Neural cell (in vitro differentiated cells): ENCODE measurements around the gene RNU6-9. TPM values are rescaled to one million over a fixed set of nuclear protein-coding genes. Genes with fewer than 3 reads are reported as not detected.
A peak's percentile ranks its signal among the peaks of the same experiment; 100 is the strongest.

Experiments used
- H2AFZ ChIP-seq: fragments of 200-600, 300-800 bp; sonication (generic), shearing (Covaris generic); 2 replicates; pipeline ENCODE4 v1.6.0; 2014; ENCODE audit warnings: low read depth, mild to moderate bottlenecking, antibody characterized with exemption, low read length, moderate library complexity
- H3F3A ChIP-seq: fragments of 200-600 bp; shearing (Covaris generic); 2 replicates; pipeline ENCODE4 v1.6.1; 2016; ENCODE audit warnings: mild to moderate bottlenecking, moderate library complexity, mixed read lengths, antibody characterized with exemption, low read length; ENCODE audit not compliant: insufficient read depth, poor library complexity, severe bottlenecking
- H3K27ac ChIP-seq: fragments of 200-600, 300-800 bp; sonication (generic), shearing (Covaris generic); 2 replicates; pipeline ENCODE4 v1.5.1; 2014; ENCODE audit warnings: mild to moderate bottlenecking, low read length, moderate library complexity
- H3K27me3 ChIP-seq: fragments of 300-800, 200-600 bp; sonication (generic), shearing (Covaris generic); 2 replicates; pipeline ENCODE4 v1.6.0; 2014; ENCODE audit warnings: mild to moderate bottlenecking, low read depth, low read length, moderate library complexity; ENCODE audit not compliant: insufficient read depth
- H3K36me3 ChIP-seq: fragments of 300-800, 200-600 bp; sonication (generic), shearing (Covaris generic); 2 replicates; pipeline ENCODE4 v1.5.1; 2014; ENCODE audit warnings: mild to moderate bottlenecking, antibody characterized with exemption, low read length, moderate library complexity; ENCODE audit not compliant: insufficient read depth
- H3K4me2 ChIP-seq: fragments of 300-800, 200-600 bp; sonication (generic), shearing (Covaris generic); 2 replicates; pipeline ENCODE4 v1.6.0; 2014; ENCODE audit warnings: mild to moderate bottlenecking, low read length
- H3K4me3 ChIP-seq: fragments of 300-800, 200-600 bp; sonication (generic), shearing (Covaris generic); 2 replicates; pipeline ENCODE4 v1.5.1; 2014; ENCODE audit warnings: mild to moderate bottlenecking, low read length, moderate library complexity
- H3K79me2 ChIP-seq: fragments of 200-600 bp; shearing (Covaris generic); replicated peaks from 2 replicates; pipeline ENCODE4 v1.6.0; 2014; ENCODE audit warnings: mild to moderate bottlenecking, low read length, moderate library complexity; ENCODE audit not compliant: insufficient read depth
- H3K9ac ChIP-seq: fragments of 300-800, 200-600 bp; sonication (generic), shearing (Covaris generic); 2 replicates; pipeline ENCODE4 v1.6.1; 2016; ENCODE audit warnings: mild to moderate bottlenecking, low read length, mixed read lengths
- H3K9me2 ChIP-seq: fragments of 200-600 bp; shearing (Covaris generic); 2 replicates; pipeline ENCODE4 v1.6.1; 2016; ENCODE audit warnings: mild to moderate bottlenecking, low read length, mixed read lengths; ENCODE audit not compliant: insufficient read depth
- H3K9me3 ChIP-seq: fragments of 200-600, 300-800 bp; sonication (generic), shearing (Covaris generic); 2 replicates; pipeline ENCODE4 v1.6.1; 2016; ENCODE audit warnings: mild to moderate bottlenecking, mixed run types, low read length, moderate library complexity, mixed read lengths
- H4K20me1 ChIP-seq: fragments of 200-600 bp; shearing (Covaris generic); 2 replicates; pipeline ENCODE4 v1.6.1; 2016; ENCODE audit warnings: mild to moderate bottlenecking, mixed run types; ENCODE audit not compliant: insufficient read depth
- MXI1 ChIP-seq: fragments of 450-650 bp; conservative IDR thresholded peaks from 2 replicates; pipeline ENCODE4 v1.6.1; 2014; ENCODE audit warnings: antibody characterized with exemption, mild to moderate bottlenecking; ENCODE audit not compliant: poor library complexity, severe bottlenecking
- POLR2AphosphoS5 ChIP-seq: IDR thresholded peaks from 2 replicates; pipeline ENCODE4 v1.6.1; 2012
- RAD21 ChIP-seq: fragments of 450-650 bp; conservative IDR thresholded peaks from 2 replicates; pipeline ENCODE4 v1.6.1; 2014; ENCODE audit warnings: antibody characterized with exemption, mild to moderate bottlenecking, moderate library complexity
- SMC3 ChIP-seq: fragments of 450-650 bp; conservative IDR thresholded peaks from 2 replicates; pipeline ENCODE4 v1.6.1; 2014; ENCODE audit warnings: antibody characterized with exemption, mild to moderate bottlenecking, moderate library complexity; ENCODE audit not compliant: poor library complexity
- TAF1 ChIP-seq: IDR thresholded peaks from 2 replicates; pipeline ENCODE4 v1.6.1; 2012; ENCODE audit warnings: low read depth
- polyA minus RNA-seq: library from RNA; depleted of rRNA, polyadenylated mRNA; stranded (reverse); fragments of >200 nt; gene quantifications from 2 replicates; pipeline ENCODE4 v1.2.3, GENCODE V29; 2014
- polyA plus RNA-seq: library from polyadenylated mRNA; depleted of rRNA; stranded (reverse); fragments of >200 nt; gene quantifications from 2 replicates; pipeline ENCODE4 v1.2.3, GENCODE V29; 2014
- TF ChIP-seq, protein P1 (sequence below): fragments of 450-650 bp; IDR thresholded peaks from 2 replicates; pipeline ENCODE4 v1.5.1; 2014; ENCODE audit warnings: antibody characterized with exemption, mild to moderate bottlenecking, moderate library complexity; ENCODE audit not compliant: poor library complexity, severe bottlenecking
- TF ChIP-seq, protein P2 (sequence below): IDR thresholded peaks from 2 replicates; pipeline ENCODE4 v1.6.1; 2012; ENCODE audit warnings: borderline replicate concordance

The RNU6-9 gene
- polyA plus RNA-seq: not detected in 2 replicates
- polyA minus RNA-seq: not detected in 2 replicates

DNA sequence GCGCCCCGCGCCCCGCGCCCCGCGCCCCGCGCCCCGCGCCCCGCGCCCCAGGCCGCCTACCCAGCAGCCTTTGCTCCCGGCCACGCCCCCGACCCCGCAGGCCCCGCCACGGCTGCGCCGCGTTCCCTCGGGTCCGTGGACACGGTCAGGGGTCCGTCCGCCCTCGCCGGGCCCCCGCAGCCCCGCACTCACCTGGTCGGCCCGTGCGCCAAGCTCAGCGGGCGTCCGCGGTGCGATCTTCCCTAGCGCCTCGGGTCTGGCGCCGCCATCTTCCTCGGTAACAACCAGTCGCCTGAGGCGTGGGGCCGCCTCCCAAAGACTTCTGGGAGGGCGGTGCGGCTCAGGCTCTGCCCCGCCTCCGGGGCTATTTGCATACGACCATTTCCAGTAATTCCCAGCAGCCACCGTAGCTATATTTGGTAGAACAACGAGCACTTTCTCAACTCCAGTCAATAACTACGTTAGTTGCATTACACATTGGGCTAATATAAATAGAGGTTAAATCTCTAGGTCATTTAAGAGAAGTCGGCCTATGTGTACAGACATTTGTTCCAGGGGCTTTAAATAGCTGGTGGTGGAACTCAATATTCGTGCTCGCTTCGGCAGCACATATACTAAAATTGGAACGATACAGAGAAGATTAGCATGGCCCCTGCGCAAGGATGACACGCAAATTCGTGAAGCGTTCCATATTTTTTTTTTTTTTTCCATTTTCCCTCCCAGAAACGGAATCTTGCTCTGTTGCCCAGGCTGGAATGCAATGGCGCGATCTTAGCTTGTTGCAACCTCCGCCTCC, at the start of gene RNU6-9, which contains the start of gene MED16:
Gene RNU6-9, plus strand, starts transcription at position 591 of the 796 bp plus-strand sequence.
Gene MED16, minus strand, starts transcription at position 294 of the 796 bp plus-strand sequence. CDS start 2,056 bp downstream, outside the sequence.
- H3K27ac ChIP-seq: peak within 1 kb of the TSS; percentile 86
- H3K9ac ChIP-seq: peak within 1 kb of the TSS; percentile 85
- H3K4me3 ChIP-seq: peak within 1 kb of the TSS; percentile 76
- H3K27me3 ChIP-seq: no peaks in the 10 kb centered on the region
- H3K79me2 ChIP-seq: peaks cover 6% of the 10 kb centered on the region
- TF ChIP-seq SMC3: no peak
- TF ChIP-seq, protein P1, sequence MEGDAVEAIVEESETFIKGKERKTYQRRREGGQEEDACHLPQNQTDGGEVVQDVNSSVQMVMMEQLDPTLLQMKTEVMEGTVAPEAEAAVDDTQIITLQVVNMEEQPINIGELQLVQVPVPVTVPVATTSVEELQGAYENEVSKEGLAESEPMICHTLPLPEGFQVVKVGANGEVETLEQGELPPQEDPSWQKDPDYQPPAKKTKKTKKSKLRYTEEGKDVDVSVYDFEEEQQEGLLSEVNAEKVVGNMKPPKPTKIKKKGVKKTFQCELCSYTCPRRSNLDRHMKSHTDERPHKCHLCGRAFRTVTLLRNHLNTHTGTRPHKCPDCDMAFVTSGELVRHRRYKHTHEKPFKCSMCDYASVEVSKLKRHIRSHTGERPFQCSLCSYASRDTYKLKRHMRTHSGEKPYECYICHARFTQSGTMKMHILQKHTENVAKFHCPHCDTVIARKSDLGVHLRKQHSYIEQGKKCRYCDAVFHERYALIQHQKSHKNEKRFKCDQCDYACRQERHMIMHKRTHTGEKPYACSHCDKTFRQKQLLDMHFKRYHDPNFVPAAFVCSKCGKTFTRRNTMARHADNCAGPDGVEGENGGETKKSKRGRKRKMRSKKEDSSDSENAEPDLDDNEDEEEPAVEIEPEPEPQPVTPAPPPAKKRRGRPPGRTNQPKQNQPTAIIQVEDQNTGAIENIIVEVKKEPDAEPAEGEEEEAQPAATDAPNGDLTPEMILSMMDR: no peak
- TF ChIP-seq, protein P2, sequence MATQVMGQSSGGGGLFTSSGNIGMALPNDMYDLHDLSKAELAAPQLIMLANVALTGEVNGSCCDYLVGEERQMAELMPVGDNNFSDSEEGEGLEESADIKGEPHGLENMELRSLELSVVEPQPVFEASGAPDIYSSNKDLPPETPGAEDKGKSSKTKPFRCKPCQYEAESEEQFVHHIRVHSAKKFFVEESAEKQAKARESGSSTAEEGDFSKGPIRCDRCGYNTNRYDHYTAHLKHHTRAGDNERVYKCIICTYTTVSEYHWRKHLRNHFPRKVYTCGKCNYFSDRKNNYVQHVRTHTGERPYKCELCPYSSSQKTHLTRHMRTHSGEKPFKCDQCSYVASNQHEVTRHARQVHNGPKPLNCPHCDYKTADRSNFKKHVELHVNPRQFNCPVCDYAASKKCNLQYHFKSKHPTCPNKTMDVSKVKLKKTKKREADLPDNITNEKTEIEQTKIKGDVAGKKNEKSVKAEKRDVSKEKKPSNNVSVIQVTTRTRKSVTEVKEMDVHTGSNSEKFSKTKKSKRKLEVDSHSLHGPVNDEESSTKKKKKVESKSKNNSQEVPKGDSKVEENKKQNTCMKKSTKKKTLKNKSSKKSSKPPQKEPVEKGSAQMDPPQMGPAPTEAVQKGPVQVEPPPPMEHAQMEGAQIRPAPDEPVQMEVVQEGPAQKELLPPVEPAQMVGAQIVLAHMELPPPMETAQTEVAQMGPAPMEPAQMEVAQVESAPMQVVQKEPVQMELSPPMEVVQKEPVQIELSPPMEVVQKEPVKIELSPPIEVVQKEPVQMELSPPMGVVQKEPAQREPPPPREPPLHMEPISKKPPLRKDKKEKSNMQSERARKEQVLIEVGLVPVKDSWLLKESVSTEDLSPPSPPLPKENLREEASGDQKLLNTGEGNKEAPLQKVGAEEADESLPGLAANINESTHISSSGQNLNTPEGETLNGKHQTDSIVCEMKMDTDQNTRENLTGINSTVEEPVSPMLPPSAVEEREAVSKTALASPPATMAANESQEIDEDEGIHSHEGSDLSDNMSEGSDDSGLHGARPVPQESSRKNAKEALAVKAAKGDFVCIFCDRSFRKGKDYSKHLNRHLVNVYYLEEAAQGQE: peak; percentile 40
- peak; percentile 32 for TF ChIP-seq TAF1
- peak; percentile 29 for TF ChIP-seq RAD21
- TF ChIP-seq POLR2AphosphoS5: peak; percentile 83
- TF ChIP-seq MXI1: peak; percentile 88
- peak within 1 kb of the TSS; percentile 10 for H2AFZ ChIP-seq
- no peaks in the 10 kb centered on the region for H3F3A ChIP-seq
- H3K9me2 ChIP-seq: no peaks in the 10 kb centered on the region
- H3K9me3 ChIP-seq: no peaks in the 10 kb centered on the region
- no peaks in the 10 kb centered on the region for H4K20me1 ChIP-seq
- no peaks in the 10 kb centered on the region for H3K36me3 ChIP-seq
- peak within 1 kb of the TSS; percentile 80 for H3K4me2 ChIP-seq

DNA sequence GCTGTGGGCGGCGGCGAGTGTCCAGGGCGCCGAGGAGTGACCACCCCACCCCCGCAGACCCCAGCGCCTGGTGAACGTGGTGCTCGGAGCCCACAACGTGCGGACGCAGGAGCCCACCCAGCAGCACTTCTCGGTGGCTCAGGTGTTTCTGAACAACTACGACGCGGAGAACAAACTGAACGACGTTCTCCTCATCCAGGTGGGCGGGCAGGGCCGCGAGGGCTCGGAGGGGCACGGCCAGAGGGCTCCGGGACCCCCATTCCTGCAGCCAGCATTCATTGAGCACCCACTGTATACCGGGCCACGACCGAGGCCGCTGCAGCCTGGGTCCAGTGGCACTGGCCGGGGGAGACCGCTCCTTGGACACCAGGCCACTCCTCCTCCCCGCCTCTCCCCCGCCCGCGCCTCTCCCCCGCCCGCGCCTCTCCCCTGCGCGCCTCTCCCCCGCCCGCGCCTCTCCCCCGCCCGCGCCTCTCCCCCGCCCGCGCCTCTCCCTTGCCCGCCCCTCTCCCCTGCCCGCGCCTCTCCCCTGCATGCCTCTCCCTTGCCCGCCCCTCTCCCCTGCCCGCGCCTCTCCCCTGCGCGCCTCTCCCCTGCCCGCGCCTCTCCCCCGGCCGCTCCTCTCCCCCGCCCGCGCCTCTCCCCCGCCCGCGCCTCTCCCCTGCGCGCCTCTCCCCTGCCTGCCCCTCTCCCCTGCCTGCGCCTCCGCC, 49.3 kb upstream of the RNU6-9 start:
- Histone ChIP-seq H4K20me1 (no peaks in the 10 kb centered on the region), H3K9me3 (no peaks in the 10 kb centered on the region), H3K79me2 (no peaks in the 10 kb centered on the region), H2AFZ (no peak overlapping the region), H3K9ac (no peak overlapping the region), H3K36me3 (no peaks in the 10 kb centered on the region), H3K27ac (no peak overlapping the region), H3K4me3 (peak overlapping the region; percentile 38), H3K4me2 (no peak overlapping the region), H3F3A (no peaks in the 10 kb centered on the region), H3K27me3 (peaks cover 15% of the 10 kb centered on the region), H3K9me2 (no peaks in the 10 kb centered on the region)
- TF ChIP-seq POLR2AphosphoS5: no peak
- TF ChIP-seq, protein P1: no peak
- TF ChIP-seq, protein P2: no peak
- no peak for TF ChIP-seq TAF1
